OCI-M2 (cell line): ENCODE measurements around the gene GOPC.

Source experiments
- DNase-seq: peaks from one replicate; lab custom pipeline; 2025; ENCODE audit not compliant: unreplicated experiment; lab: John Stamatoyannopoulos, UW

GOPC gene

DNA sequence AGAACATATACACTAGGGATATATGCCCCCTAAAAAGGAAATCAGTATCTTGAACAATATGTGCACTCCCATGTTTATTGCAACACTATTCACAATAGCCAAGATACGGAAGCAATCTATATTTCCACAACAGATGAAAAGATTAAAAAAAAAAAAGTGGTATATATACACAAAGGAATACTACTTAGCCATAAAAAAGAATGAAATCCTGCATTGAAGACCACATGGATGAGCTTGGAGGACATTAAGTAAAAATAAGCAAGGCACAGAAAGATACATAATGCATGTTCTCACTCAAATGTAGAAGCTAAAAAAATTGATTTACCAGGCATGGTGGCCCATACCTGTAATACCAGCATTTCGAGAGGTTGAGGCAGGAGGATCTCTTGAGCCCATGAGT lies 4.6 kb downstream of the GOPC start:
- no peak for DNase-seq

DNA sequence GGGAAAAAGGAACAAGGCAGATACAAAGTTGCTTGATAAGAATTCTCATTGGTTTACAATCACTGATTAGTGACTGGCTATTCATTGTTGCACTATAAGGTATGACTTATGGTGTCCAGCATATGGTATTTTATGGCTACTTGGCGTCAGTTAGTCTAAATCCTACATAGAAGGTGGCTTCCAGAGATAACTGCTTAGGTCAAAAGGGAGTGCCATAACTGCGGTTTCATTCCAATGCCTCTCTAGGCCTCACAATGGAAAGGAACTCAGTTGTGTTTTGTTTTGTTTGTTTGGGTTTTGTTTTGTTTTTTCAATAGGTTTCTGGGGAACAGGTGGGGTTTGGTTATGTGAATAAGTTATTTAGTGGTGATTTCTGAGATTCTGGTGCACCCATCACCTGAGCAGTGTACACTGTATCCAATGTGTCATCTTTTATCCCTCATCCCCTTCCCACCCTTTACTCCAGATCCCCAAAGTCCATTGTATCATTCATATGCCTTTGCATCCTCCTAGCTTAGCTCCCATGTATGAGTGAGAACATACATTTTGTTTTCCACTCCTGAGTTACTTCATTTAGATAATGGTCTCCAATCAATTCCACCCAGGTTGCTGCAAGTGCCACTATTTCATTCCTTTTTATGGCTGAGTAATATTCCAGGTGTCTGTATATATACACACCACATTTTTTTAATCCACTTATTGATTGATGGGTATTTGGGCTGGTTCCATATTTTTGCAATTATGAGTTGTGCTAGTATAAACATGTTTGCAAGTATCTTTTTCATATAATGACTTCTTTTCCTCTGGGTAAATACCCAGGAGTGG lies 7.0 kb downstream of the GOPC start:
- no peak for DNase-seq

DNA sequence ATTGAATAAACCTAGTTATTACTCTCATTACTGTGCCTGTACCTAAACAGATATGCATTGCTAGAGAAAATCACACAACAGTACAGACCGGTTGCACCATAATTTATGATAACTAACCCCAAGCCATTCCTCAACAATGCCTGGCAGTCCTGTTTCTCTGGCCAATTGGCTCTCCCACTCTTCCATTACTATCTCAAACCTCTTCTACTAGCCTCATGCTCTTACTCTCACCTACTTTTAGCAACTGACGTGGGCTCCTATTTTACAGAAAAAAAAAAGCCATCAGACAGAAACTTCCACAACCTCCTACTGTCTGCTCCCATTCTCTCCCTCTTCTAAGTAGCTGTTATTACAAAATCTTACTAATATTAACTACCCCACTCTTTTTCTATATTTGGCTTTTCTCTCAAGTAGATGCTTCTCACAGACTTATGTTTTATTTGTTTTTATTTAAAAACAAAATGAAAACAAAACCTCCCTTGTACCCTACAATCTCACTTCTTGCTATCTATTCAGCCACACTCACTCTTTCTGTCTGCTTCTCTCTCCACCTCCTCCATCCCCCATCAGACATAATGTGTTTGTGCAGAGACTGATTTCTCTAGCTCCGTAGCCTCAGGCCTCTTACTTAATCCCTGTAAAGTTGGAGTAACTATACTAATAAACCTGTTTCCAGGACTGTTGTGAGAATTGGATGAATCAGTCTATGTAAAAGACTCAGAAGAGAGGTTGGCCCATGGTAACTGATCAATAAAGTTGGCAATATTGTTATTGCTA lies 9.1 kb downstream of the GOPC start:
- DNase-seq: no peak

DNA sequence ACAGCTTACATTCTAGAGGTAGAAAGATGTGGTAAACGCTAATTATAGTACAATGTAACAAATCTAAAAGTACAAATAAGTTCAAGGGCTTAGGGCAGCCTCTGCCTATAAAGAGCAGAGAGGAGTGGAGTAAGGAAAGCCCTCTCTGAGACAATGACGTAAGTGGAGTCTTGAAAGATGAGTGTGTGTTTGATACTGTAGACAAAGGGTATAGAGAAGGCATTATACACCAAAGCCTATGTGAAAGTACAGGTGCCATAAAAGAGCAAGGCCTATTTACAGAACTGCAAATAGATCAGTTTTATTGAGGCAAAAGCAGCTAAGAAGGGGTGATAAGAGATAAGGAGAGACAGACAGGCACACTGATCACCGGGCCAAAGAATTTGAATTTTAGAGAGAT lies 10.9 kb downstream of the GOPC start:
- DNase-seq: no peak

DNA sequence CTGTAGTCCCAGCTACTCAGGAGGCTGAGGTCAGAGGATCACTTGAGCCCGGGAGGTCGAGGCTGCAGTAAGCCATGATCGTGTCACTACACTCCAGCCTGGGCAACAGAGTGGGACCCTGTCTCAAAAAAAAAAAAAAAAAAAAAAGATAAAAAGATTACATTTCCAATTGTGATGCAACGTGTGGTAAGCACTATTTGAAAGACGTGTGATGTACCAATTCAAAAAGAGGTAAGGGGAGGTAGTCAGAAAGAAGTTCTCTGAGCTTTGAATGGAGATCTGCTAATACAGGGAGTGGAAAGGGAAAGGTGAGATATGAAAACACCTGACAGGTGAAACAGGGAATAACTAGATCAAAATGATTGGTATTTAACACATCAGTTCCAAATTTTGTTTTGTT lies 11.9 kb downstream of the GOPC start:
- no peak for DNase-seq

DNA sequence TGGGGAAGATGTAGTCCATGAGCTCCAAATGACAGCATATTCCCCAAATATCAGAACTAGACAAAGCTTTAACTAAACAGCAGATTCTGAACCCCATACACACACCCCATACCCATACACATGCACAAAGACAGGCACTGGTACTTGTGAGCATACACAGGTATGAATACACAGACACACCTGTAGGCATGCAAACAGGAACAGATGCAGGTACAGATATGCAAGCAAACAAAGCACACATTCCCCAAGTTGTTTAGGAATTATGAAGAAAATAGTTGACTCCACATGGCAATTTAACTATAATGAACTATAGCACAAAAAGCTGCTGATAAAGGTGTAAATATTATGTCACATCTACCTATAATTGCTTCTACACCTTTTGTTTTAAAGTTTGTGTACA lies 16.7 kb downstream of the GOPC start:
- no peak for DNase-seq

DNA sequence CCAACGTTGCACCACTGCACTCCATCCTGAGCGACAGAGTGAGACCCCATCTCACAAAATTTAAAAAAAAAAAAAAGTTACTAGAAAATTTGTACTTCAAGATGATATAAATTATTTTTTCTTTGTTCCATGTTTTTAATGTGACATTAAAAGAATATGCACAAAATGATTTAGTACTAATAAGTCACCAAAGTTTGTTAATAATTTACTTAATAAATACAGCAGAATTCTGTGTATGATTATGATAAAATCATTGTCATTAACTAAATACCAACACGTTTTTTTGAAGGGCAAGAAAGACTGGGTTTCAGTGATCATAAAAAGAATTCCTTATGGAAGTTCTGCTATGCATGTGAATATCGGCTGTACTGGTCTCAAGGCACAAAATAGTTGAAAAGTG lies 28.1 kb downstream of the GOPC start:
- DNase-seq: no peak

DNA sequence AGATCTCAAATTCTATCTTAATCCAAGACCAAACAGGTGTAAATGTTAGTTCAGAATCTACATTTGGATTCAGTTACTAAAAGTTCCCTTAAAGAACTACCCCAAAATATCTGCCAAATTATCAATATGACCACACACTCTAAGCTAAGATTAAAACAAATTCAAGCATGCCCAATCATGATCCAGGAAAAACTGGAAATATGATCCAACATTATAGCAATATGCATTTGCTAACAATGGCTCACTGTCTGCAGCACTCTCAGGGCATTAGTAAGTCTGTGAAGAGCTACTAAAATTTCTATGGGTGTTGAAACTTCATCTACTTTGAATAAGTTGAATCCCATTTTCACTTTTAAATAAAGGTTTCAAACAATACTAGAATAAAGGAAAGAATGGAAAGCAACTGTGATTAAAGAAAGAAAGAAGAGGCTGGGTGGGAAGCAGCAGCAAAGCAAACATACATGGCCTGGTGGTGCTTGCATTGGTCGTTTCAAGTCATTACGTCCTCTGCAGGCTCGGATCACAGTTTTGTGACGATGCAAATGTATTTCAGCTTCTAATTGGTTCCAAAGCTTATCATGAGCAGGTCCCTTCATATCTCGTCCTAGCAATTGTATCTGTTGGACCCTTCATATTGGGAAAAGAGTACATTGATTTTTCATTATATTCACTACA lies 29.2 kb downstream of the GOPC start:
- no peak for DNase-seq

DNA sequence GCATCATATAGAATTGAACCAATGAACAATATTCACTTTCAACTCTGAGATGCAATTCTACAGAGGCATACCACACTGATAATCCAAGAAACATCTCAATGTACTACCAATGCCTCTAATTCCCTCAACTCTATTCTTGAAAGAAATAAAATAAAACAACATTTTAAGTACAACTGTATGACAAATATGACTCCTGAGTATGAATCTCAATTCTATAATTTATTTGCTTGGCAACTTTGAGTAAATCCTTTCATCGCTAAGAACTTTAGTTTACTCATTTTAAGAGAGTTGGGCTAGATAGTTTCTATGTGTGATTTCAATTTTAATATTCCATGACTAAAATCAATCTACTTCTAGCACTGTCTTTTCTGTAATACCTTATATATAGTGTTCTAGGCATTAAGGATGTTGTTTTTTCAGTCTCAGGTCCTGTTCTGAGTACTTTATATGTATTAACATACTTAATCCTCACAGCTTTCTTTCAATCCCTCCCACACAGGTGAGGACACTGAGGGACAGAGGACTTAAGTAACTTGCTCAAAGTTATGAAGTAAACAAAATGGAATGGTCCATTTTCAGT lies 33.4 kb downstream of the GOPC start:
- DNase-seq: no peak

DNA sequence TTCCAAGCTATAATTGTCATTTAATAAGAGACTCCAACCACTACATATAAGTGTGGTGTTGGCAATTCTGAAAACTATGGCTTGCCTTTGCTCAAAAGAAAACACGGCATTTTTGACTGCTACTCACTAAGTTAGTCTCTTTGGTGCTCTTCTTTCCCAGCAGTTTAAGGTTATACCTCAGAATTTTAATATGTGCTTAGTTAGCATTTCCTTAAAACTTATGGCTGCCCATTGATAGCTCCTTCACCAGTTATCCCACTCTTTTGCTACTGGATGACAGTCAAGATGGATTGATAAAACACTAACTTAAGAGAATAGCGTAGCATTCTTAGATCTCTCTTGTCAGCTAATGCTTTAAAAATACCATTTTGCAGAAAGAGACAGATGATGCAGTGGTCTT lies 34.1 kb downstream of the GOPC start:
- no peak for DNase-seq

DNA sequence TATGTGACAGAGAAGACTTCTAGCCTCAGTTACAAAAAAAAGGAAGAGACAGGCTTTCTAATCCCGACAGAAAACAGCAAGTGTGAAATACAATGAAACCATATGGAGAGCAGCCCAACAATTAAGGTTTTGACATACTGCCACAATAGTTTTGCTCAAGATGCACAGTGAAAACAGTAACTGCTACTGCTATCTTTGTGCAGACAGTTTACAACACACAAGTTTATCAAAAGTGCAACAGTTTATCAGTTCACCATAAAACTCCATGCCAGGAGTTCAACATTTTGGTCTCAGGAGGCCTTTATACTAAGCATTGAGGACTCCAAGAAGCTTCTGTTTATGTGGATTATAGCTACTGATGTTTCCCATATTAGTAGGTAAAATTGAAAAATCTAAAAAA lies 37.6 kb downstream of the GOPC start:
- no peak for DNase-seq

DNA sequence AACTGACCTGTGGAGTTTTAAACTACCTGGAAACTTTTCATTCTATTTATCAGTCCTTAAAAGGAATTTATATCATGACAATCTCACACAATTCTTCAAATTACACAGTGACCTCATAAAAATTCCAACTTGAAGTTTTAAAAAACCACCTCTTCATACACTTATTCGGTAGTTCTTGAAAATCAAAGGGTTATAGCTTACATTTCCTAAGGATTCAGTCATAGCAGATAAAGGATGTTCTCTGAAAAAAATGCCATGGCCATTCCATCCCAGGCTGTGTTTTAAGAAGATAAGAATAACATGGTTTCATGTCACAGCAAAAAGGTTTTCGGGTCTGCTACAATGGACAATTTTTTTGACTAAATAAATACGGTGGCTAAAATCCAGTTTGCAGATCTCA lies 41.2 kb downstream of the GOPC start:
- no peak for DNase-seq

DNA sequence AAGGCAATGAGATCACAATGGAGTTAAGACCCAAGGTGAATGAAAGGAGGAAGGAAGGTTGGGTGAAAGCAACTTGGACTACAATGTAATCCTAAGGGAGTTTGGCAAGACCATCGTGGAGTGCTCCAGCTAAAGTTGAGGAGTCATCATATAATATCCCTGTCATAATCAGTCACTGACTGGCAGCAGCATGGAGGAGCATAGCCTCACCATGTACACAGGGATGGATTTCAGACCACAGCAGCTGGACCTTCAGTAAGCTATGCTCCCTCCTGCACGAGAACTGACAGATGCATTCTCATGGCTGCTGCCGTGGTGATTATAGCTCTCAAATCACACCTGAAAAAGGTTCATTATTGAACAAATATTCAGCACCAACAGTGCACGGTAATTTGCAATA lies 43.0 kb downstream of the GOPC start:
- no peak for DNase-seq

DNA sequence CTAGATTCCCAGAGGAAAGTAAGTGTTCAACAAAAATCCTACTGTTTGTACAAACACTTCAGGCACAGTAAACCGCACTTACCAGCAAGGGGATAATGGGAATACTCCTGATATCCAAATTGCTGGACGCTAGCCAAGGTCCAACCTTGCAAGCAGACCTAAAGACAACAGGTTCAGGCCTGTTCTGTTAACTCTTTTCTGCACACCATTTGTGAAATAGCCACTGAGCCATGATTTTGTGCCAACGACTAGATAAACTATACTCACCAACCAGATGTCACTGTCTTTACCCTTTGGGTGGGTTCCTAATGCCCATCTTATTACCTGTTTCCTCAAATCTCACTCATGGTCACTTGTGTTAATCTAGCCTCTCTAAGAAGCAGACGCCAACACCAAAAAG lies 43.5 kb downstream of the GOPC start:
- no peak for DNase-seq

DNA sequence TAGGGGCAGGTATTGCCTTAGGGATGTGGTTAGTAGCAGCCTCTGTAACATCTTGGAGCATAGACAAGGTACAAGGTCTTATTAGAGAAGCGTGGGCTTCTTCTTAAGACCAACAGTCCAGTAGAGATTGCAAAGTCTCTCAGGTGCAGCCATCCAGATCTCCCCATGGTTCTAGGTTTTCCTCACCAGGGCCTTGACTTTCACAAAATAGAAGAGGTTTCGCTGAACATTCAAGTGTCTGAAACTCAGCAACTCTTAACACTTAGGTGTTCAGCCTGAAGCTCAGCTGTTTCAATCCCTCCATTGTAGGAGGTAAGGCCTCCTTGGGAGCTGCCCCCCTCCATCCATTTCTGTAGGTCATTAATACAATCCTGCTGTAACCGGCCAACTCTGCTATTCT lies 44.4 kb downstream of the GOPC start:
- no peak for DNase-seq

DNA sequence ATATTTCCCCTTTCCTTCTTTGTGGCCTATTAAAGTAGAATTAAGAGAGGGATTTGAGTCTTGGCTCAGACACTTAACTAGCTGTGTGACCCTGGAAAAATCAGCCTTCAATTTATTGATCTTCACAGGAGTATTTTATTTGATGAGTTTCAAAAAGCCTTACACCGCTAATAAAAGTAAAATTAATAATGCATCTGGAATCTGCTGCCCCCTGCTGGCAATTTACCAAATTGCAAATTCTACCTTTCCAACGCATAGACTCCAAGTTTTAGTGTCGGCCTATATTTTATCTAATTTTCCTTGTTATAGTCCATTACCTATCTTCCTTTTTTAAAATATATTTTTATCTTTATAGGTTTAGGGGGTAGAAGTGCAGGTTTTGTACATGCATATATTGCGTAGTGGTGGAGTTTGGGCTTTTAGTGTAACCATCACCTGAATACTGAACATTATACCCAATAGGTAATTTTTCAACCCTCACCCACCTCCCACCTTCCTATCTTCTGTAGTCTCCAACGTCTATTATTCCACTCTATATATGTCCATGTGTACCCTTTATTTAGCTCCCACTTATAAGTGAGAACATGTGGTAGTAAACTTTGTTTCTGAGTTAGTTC lies 46.3 kb downstream of the GOPC start:
- no peak for DNase-seq

DNA sequence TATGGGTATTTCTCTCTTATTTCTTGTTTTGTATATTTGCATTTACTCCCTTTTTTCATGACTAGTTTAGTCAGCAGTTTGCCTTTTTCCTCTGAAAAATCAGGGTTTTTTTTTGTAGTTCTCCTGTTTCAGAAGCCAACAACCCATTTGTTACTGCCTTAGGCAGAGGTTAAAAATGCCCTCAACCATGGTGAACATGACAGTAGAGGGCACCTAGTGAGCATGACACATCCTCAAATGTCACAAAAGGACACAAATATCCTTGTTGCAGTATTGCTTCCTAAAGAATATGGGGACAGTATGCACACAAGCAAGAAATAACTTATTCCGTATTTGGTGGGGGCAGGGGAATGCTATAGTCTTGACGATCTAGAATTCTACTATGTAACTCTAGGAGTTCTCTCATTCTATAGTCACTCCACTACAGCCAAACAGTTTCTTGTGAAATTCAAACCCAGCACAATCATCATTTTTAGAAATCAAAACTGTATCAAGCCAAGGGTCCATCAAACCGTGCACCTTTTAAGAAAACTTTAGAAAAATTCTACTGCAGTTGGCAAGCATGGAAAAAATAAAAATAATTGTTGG lies 47.0 kb downstream of the GOPC start:
- no peak for DNase-seq

DNA sequence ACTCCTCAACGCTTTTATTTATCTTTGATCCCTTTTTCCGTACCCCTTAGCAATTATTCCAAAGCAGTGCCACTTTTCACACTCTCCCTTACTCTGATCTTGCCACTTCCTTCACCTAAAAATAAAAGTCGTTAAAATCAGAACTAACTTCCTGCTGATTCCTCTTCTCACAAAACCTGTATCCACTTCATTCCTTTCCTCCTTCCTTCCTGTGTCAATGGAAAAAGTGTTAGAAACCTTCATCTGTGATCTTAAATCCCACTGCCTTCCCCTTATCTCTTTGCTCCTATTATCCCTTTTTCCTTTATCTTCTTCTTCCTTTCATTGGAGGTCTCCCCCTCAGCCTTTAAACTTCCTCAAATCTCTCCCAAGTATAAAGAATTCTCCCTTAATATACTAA lies 49.2 kb downstream of the GOPC start:
- no peak for DNase-seq

DNA sequence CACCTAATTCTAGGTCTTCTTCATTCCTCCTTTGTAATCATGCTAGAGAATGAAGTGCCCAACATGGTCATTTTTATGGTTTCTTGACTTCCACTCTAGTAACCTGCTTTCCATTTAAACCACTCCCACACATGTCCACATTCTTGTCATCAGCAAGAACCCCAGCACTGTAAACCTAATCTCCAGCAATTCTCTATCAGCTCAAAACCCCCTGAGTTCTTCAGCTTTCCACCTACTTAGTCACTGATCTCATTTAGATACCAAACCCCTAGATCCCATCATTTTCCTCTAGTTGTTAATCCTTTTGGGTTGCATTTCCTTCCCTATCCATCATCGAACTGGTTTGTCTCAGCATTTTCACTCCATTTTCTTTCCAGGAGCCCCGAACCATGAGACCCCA lies 49.7 kb downstream of the GOPC start:
- DNase-seq: no peak

DNA sequence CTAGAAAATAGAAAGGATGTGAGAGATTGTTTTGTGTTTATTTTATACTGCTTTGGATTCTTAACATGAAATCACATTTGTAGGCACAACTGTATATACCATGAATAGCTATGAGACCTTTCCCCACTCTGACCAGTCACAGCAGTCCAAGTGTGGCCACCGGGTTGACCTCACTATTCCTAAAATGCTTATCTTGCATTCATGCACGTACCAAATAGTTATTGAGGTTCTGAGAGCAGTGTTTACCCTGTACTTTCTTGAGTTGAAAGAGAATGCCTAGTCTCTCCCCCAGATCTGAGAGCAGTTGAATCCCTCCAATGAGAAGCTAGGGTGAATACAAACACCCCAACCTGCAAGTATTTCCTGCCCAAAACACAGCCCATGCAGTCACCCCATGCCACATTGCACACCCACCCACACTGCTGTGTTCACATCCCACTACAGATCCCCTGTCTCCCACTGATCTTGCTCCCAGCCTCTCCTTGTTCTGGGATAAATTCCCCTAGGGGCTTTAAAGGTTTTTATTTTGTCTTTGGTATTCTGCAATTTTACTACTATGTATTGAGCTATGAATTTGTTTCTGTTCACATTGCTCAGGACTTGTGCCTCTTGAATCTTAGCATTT lies 51.6 kb downstream of the GOPC start:
- no peak for DNase-seq
